ENCODE data around the gene RUBCNL.

RUBCNL gene

GRCh38 chr13:46313432-46314257 is 73.4 kb downstream of the RUBCNL start:
- TF ChIP-seq CTCF (IDR thresholded peaks at IDR 0.05; ENCODE audit: control insufficient read depth, insufficient read depth, low read depth, low read length, missing control alignments) = no peak
- H3K4me3 ChIP-seq (ENCODE audit: control insufficient read depth, low read depth, low read length) = no peak overlapping the region
- no peak for DNase-seq (ENCODE audit: low read depth)

GRCh38 chr13:46313024-46313423 is 74.0 kb downstream of the RUBCNL start:
- H3K4me3 ChIP-seq (ENCODE audit: control insufficient read depth, low read depth, low read length) = no peak overlapping the region
- TF ChIP-seq CTCF (IDR thresholded peaks at IDR 0.05; ENCODE audit: control insufficient read depth, insufficient read depth, low read depth, low read length, missing control alignments) = no peak
- no peak for DNase-seq (ENCODE audit: low read depth)

GRCh38 chr13:46311217-46311616 is 75.8 kb downstream of the RUBCNL start:
- no peak overlapping the region for H3K4me3 ChIP-seq (ENCODE audit: control insufficient read depth, low read depth, low read length)
- DNase-seq (ENCODE audit: low read depth) = no peak
- no peak for TF ChIP-seq CTCF (IDR thresholded peaks at IDR 0.05; ENCODE audit: control insufficient read depth, insufficient read depth, low read depth, low read length, missing control alignments)

GRCh38 chr13:46310066-46310465 is 77.0 kb downstream of the RUBCNL start:
- DNase-seq (ENCODE audit: low read depth) = no peak
- no peak overlapping the region for H3K4me3 ChIP-seq (ENCODE audit: control insufficient read depth, low read depth, low read length)
- no peak for TF ChIP-seq CTCF (IDR thresholded peaks at IDR 0.05; ENCODE audit: control insufficient read depth, insufficient read depth, low read depth, low read length, missing control alignments)

- DNase-seq (ENCODE audit: low read depth) = no peak
- no peak for TF ChIP-seq CTCF (IDR thresholded peaks at IDR 0.05; ENCODE audit: control insufficient read depth, insufficient read depth, low read depth, low read length, missing control alignments)
These were observed 79.5 kb downstream of the RUBCNL start for GRCh38 chr13:46307554-46307953.

GRCh38 chr13:46304546-46304945 is 82.5 kb downstream of the RUBCNL start:
- no peak overlapping the region for H3K4me3 ChIP-seq (ENCODE audit: control insufficient read depth, low read depth, low read length)
- no peak for DNase-seq (ENCODE audit: low read depth)
- TF ChIP-seq CTCF (IDR thresholded peaks at IDR 0.05; ENCODE audit: control insufficient read depth, insufficient read depth, low read depth, low read length, missing control alignments) = no peak

More at GRCh38 chr13:46307554-46307953, 79.5 kb downstream of the RUBCNL start:
- H3K4me3 ChIP-seq (ENCODE audit: control insufficient read depth, low read depth, low read length) = no peak overlapping the region
